B cell (primary cell): ENCODE data around the gene PRR3.

Experiments
- EZH2 ChIP-seq: IDR thresholded peaks from 2 replicates; pipeline ENCODE4 v1.6.1; 2012; ENCODE audit warnings: borderline replicate concordance, low read depth, mild to moderate bottlenecking, moderate library complexity, low read length; ENCODE audit not compliant: insufficient read depth, poor library complexity, severe bottlenecking
- TF ChIP-seq, protein P1 (sequence below): fragments of 200-600 bp; IDR thresholded peaks from one replicate; pipeline ENCODE4 v1.8.0; 2022; ENCODE audit warnings: antibody characterized with exemption, mild to moderate bottlenecking

GRCh38 chr6:30568245-30568644 is 11.2 kb downstream of the PRR3 start:
- TF ChIP-seq, protein P1, sequence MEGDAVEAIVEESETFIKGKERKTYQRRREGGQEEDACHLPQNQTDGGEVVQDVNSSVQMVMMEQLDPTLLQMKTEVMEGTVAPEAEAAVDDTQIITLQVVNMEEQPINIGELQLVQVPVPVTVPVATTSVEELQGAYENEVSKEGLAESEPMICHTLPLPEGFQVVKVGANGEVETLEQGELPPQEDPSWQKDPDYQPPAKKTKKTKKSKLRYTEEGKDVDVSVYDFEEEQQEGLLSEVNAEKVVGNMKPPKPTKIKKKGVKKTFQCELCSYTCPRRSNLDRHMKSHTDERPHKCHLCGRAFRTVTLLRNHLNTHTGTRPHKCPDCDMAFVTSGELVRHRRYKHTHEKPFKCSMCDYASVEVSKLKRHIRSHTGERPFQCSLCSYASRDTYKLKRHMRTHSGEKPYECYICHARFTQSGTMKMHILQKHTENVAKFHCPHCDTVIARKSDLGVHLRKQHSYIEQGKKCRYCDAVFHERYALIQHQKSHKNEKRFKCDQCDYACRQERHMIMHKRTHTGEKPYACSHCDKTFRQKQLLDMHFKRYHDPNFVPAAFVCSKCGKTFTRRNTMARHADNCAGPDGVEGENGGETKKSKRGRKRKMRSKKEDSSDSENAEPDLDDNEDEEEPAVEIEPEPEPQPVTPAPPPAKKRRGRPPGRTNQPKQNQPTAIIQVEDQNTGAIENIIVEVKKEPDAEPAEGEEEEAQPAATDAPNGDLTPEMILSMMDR, result no peak
- no peak for TF ChIP-seq EZH2
